Measurements from ENCODE around the gene MED12L.
A peak's percentile ranks its signal among the peaks of the same experiment; 100 is the strongest.
"Not testable (repeated sequence)": the region's sequence is repeated elsewhere in the genome, so short reads cannot be mapped to it uniquely, and the experiment has no call there.

The MED12L gene

DNA sequence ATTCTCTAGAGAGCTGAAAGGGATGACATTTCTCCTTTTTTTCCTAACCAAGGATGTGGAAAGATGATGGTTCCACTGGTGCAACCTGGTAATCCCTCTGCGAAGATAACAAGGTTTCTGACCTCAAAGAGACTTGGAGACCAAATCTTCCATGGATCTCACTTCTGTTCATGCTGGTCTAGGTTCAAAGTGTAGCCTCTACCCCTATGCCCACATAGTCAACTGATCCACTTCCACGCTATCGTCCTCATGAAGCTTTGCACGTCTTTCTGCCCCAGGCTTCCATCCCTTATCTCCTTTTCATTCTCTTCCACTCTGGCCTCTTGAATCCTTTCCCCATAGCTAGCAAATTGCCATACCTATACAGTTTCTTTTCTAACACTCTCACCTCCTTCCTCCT lies 8.8 kb upstream of the MED12L start:
- TF ChIP-seq, protein P1, sequence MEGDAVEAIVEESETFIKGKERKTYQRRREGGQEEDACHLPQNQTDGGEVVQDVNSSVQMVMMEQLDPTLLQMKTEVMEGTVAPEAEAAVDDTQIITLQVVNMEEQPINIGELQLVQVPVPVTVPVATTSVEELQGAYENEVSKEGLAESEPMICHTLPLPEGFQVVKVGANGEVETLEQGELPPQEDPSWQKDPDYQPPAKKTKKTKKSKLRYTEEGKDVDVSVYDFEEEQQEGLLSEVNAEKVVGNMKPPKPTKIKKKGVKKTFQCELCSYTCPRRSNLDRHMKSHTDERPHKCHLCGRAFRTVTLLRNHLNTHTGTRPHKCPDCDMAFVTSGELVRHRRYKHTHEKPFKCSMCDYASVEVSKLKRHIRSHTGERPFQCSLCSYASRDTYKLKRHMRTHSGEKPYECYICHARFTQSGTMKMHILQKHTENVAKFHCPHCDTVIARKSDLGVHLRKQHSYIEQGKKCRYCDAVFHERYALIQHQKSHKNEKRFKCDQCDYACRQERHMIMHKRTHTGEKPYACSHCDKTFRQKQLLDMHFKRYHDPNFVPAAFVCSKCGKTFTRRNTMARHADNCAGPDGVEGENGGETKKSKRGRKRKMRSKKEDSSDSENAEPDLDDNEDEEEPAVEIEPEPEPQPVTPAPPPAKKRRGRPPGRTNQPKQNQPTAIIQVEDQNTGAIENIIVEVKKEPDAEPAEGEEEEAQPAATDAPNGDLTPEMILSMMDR (IDR thresholded peaks at IDR 0.05; ENCODE audit: borderline replicate concordance, control extremely low read depth, extremely low read depth, insufficient read depth, missing control alignments): no peak
- no peak for DNase-seq (ENCODE audit: low spot score)
- in situ Hi-C loops (cut with MboI; ENCODE audit: low sequenced_read_pairs, unreplicated experiment): no loop called here

DNA sequence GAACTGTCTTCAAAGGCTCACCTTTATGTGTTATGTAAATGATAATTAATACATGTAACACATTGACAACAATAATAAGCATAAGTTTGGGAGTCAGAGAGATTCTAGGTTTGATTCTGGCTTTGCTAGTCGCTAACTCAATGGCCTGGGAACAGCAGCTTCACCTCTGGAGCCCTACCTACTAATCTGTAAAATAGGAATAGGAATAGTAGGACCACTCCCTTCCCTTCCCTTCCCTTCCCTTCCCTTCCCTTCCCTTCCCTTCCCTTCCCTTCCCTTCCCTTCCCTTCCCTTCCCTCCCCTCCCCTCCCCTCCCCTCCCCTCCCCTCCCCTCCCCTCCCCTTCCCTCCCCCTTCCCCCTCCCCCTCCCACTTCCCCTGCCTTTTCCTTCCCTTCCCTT lies 4.4 kb upstream of the MED12L start:
- DNase-seq (ENCODE audit: low spot score); in situ Hi-C loops (cut with MboI; ENCODE audit: low sequenced_read_pairs, unreplicated experiment): not testable (repeated sequence)

DNA sequence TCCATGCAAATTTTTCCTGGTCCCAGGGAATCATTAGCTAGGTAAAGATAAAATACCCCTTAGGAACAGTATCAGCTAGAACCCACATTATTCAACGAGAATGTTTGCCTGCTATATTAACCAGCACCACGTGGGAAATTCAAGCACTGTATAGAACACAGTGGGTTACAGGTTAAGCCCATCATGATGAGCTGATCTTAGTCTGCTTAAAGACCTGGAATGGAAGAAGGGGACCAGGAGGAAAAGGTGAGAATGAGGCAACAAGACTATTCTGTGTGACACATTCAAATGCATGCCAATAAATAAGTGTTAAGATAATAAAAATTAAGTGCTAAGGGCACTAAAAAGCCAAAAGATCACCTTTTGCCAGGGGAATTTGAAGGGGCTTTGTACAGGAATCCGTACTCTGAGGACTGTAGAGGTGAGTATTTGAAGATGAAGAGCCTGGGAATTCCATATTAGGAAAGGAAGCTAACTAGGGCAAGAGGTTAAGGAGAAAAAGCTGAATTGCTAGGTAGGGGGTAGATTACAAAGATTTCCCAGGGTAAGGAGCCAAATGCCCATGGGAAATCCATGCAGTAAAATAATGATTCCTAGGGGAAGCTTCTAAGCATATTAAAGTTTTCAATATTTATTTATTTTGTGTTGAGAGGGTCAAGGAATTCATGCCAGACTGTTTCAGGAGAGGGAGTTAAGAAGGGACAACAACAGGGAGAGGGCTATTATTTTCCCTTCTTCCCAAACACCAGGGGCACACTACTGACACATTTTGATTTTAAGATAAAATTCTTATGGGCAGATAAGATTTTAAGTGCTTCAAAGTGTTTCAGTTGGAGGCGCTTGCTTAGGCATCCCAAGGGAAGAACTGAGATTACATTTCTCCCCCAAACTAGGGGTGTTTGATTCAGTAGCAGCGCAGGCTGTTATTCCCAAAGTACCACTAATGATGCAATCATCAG lies 2.3 kb upstream of the MED12L start:
- TF ChIP-seq, protein P1 (IDR thresholded peaks at IDR 0.05; ENCODE audit: borderline replicate concordance, control extremely low read depth, extremely low read depth, insufficient read depth, missing control alignments): no peak
- no peak for DNase-seq (ENCODE audit: low spot score)
- in situ Hi-C loops (cut with MboI; ENCODE audit: low sequenced_read_pairs, unreplicated experiment): no loop called here

DNA sequence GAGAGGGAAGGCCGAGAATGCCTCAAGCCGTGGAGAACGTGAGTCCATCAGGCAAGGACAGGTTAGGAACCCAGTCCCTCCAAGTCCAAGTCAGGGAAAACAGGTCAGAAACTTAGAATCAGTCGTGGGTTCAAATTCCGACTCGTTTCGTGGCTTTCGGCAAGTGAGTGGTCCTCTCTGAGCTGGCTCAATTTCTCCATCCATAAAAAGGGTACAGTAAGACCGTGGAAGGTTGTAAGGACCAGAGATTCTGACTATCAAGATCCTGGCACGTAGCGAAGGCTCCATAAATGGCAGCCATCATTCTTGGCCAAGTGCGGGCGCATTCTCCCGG lies 604 bp upstream of the MED12L start:
- TF ChIP-seq, protein P1 (IDR thresholded peaks at IDR 0.05; ENCODE audit: borderline replicate concordance, control extremely low read depth, extremely low read depth, insufficient read depth, missing control alignments): no peak
- in situ Hi-C loops (cut with MboI; ENCODE audit: low sequenced_read_pairs, unreplicated experiment): no loop called here
- no peak for DNase-seq (ENCODE audit: low spot score)

DNA sequence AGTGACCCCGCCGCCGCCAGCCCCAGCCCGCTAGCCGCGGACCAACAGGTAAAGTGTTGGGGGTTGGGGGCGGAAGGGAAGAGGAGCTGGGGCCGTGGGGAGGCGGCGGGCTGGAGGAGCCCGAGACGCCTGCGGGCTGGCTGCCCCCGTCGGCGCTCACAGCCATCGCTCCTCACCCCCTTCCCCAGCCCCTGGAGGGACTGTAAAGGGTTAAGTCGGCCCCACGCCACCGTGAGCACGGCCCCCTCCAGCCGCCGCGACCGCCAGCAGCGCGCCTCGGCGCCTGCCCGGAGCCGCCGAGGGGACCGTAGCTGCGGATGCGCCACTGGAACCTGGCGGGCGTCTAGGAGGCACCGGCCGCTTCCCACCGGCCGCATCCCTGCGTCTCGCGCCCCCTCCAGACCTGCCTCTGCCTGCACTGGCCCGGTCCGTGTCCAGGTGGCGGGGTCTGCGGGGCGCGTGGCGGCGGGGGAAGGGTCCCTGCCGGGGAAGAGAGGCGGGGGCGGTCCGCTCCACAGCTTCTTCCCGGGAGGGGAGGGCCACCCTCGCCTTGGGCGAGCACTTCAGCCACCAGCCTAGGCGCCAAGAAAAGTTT lies 522 bp downstream of the MED12L start:
- peak; percentile 59 for DNase-seq (ENCODE audit: low spot score)
- in situ Hi-C loops (cut with MboI; ENCODE audit: low sequenced_read_pairs, unreplicated experiment): no loop called here
- TF ChIP-seq, protein P1 (IDR thresholded peaks at IDR 0.05; ENCODE audit: borderline replicate concordance, control extremely low read depth, extremely low read depth, insufficient read depth, missing control alignments): no peak

DNA sequence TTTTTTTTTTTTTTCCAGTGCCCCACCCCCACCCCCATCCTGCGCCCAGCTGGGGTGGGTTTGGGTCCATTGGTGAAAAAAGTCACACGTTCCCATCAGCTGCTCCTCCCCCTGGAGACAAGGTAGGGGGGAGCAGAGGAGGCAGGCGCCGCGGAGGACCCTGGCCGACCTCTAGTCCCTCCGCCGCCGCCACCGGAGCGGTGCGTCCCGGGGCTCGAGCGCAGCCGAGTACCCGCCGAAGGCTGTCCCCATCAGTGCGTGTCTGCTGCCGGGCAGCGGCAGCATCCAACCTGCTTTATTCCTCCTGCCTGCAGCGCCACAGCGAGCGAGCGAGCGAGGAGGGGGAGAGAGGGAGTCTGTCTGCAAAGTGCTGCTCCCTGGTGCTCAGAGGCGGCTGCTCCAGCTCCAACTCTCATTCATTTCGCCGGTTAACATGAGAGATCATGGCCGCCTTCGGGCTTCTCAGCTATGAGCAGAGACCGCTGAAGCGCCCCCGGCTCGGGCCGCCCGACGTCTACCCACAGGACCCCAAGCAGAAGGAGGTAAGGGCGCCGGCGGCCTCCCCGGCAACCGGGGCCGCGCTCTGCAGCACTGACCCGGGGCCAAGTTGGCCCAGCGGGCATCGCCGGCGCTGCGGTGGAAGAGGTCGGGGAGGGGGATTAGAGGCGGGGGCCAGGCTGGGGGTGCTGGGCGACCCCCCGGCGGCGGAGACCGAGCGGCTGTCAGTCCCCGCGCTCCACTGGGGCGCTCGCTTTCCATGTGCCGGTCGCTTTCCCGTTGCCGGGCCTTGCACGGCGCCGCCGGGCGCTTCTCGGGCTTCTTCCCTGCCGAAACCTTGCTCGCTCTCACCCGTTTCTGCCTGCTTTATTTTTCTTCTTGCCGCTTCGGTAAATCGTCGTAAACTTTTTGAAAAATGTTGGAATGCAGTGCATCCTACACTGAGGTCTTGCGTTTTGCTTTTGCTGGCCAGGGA lies 1.3 kb downstream of the MED12L start:
- in situ Hi-C loops (cut with MboI; ENCODE audit: low sequenced_read_pairs, unreplicated experiment): no loop called here
- peak; percentile 84 for DNase-seq (ENCODE audit: low spot score)
- TF ChIP-seq, protein P1 (IDR thresholded peaks at IDR 0.05; ENCODE audit: borderline replicate concordance, control extremely low read depth, extremely low read depth, insufficient read depth, missing control alignments): no peak
